ENCODE data around the gene CIDEC. TPM values are rescaled to one million over a fixed set of nuclear protein-coding genes. Genes with fewer than 3 reads are reported as not detected.
"Not testable (repeated sequence)": the region's sequence is repeated elsewhere in the genome, so short reads cannot be mapped to it uniquely, and the experiment has no call there.

Gene CIDEC
- total RNA-seq, 4 donors from 2014 or later: 12.5 to 34.7 (median 26.1) TPM

GRCh38 chr3:9875448-9875847 is 4.6 kb downstream of the CIDEC start:
- peaks cover 5% of the 10 kb centered on the region for H3K4me1 ChIP-seq
- no peaks in the 10 kb centered on the region for H3K36me3 ChIP-seq
- no peak for TF ChIP-seq POLR2AphosphoS5 (IDR thresholded peaks at IDR 0.05)
- no peak for TF ChIP-seq CTCF (IDR thresholded peaks at IDR 0.05)
- no peak for TF ChIP-seq POLR2A (IDR thresholded peaks at IDR 0.05)
- TF ChIP-seq EP300 (IDR thresholded peaks at IDR 0.05): no peak
- no peak for DNase-seq (ENCODE audit: low spot score in 2 of 2)
- H3K9me3 ChIP-seq: no peaks in the 10 kb centered on the region
- no peak overlapping the region for H3K4me3 ChIP-seq
- no peak overlapping the region for H3K27ac ChIP-seq
- H3K27me3 ChIP-seq: no peaks in the 10 kb centered on the region

GRCh38 chr3:9872067-9872466 is 8.0 kb downstream of the CIDEC start:
- not testable (repeated sequence) for H3K27me3 ChIP-seq; H3K9me3 ChIP-seq; H3K4me3 ChIP-seq; H3K36me3 ChIP-seq; H3K27ac ChIP-seq; DNase-seq (ENCODE audit: low spot score in 2 of 2); H3K4me1 ChIP-seq
- WGBS: 93% methylated on average over 5 of the region's 5 CpGs

- H3K9me3 ChIP-seq: no peaks in the 10 kb centered on the region
- H3K27ac ChIP-seq: no peak overlapping the region
- WGBS: 77% methylated on average over 1 of the region's 1 CpG
- TF ChIP-seq POLR2AphosphoS5 (IDR thresholded peaks at IDR 0.05) (no peak), CTCF (IDR thresholded peaks at IDR 0.05) (no peak), POLR2A (IDR thresholded peaks at IDR 0.05) (no peak), EP300 (IDR thresholded peaks at IDR 0.05) (no peak)
- peaks cover 5% of the 10 kb centered on the region for H3K4me1 ChIP-seq
- H3K36me3 ChIP-seq: no peaks in the 10 kb centered on the region
- H3K4me3 ChIP-seq: no peak overlapping the region
- no peaks in the 10 kb centered on the region for H3K27me3 ChIP-seq
- DNase-seq (ENCODE audit: low spot score in 2 of 2): no peak
Observed at GRCh38 chr3:9870978-9871377, 9.1 kb downstream of the CIDEC start.

- no peaks in the 10 kb centered on the region for H3K9me3 ChIP-seq
- 71% methylated on average over 5 of the region's 5 CpGs for WGBS
- no peak for DNase-seq (ENCODE audit: low spot score in 2 of 2)
- H3K4me3 ChIP-seq: no peak overlapping the region
- H3K4me1 ChIP-seq: peaks cover 7% of the 10 kb centered on the region
- no peaks in the 10 kb centered on the region for H3K36me3 ChIP-seq
- no peaks in the 10 kb centered on the region for H3K27me3 ChIP-seq
- TF ChIP-seq CTCF (IDR thresholded peaks at IDR 0.05): no peak
- TF ChIP-seq POLR2A (IDR thresholded peaks at IDR 0.05): no peak
- no peak for TF ChIP-seq POLR2AphosphoS5 (IDR thresholded peaks at IDR 0.05)
- TF ChIP-seq EP300 (IDR thresholded peaks at IDR 0.05): no peak
- no peak overlapping the region for H3K27ac ChIP-seq
Observed at GRCh38 chr3:9869955-9870354, 10.1 kb downstream of the CIDEC start.

GRCh38 chr3:9867106-9867505 is 12.9 kb downstream of the CIDEC start:
- 80% methylated on average over 12 of the region's 12 CpGs for WGBS
- Histone ChIP-seq H3K36me3 (no peaks in the 10 kb centered on the region), H3K27me3 (no peaks in the 10 kb centered on the region), H3K4me1 (peaks cover 33% of the 10 kb centered on the region), H3K4me3 (no peak overlapping the region), H3K9me3 (no peaks in the 10 kb centered on the region), H3K27ac (peak overlapping the region; percentile 4)
- no peak for DNase-seq (ENCODE audit: low spot score in 2 of 2)
- TF ChIP-seq CTCF (IDR thresholded peaks at IDR 0.05) (no peak), EP300 (IDR thresholded peaks at IDR 0.05) (no peak), POLR2A (IDR thresholded peaks at IDR 0.05) (no peak), POLR2AphosphoS5 (IDR thresholded peaks at IDR 0.05) (no peak)

- no peaks in the 10 kb centered on the region for H3K9me3 ChIP-seq
- H3K4me3 ChIP-seq: no peak overlapping the region
- H3K36me3 ChIP-seq: no peaks in the 10 kb centered on the region
- TF ChIP-seq CTCF (IDR thresholded peaks at IDR 0.05) (no peak), POLR2A (IDR thresholded peaks at IDR 0.05) (no peak), EP300 (IDR thresholded peaks at IDR 0.05) (no peak), POLR2AphosphoS5 (IDR thresholded peaks at IDR 0.05) (no peak)
- no peaks in the 10 kb centered on the region for H3K27me3 ChIP-seq
- WGBS: 53% methylated on average over 5 of the region's 8 CpGs
- peaks cover 33% of the 10 kb centered on the region for H3K4me1 ChIP-seq
- DNase-seq (ENCODE audit: low spot score in 2 of 2): no peak
- peak overlapping the region; percentile 4 for H3K27ac ChIP-seq
Observed at GRCh38 chr3:9866639-9867038, 13.4 kb downstream of the CIDEC start.

GRCh38 chr3:9865125-9865637 is 14.9 kb downstream of the CIDEC start:
- not testable (repeated sequence) for H3K9me3 ChIP-seq; DNase-seq (ENCODE audit: low spot score in 2 of 2); H3K36me3 ChIP-seq; H3K27me3 ChIP-seq; H3K4me3 ChIP-seq
- peaks cover 33% of the 10 kb centered on the region for H3K4me1 ChIP-seq
- WGBS: 86% methylated on average over 10 of the region's 10 CpGs
- peak overlapping the region; percentile 31 for H3K27ac ChIP-seq
